Left ventricle myocardium superior (tissue), 1 donor: ENCODE measurements around the gene TPK1. TPM values are rescaled to one million over a fixed set of nuclear protein-coding genes. Genes with fewer than 3 reads are reported as not detected.
"Not testable (repeated sequence)": the region's sequence is repeated elsewhere in the genome, so short reads cannot be mapped to it uniquely, and the experiment has no call there.

Source experiments
- ATAC-seq: fragments of 200-7000 bp; cut with Tn5 transposase; one replicate; pipeline ENCODE4 v1.9.1; 2020; ENCODE audit warnings: mild to moderate bottlenecking, moderate library complexity
- DNase-seq: peaks from one replicate; pipeline ENCODE4 v3.0.0-alpha.2; 2020
- intact Hi-C: fragments of 100-400 bp; cut with micrococcal nuclease; formaldehyde crosslinking; loops from one replicate; pipeline ENCODE4 v1.11.0; 2022
- total RNA-seq: library from RNA; stranded (reverse); fragmentation: NEBNext Ultra II Directional; extraction: Animal tissue kit (Norgen Biotek cat#: 25700); gene quantifications from one replicate; pipeline ENCODE4 v1.2.1, GENCODE V29; 2021
- donor health status: DM: no; HTN: yes; CAD: no; lungs with severe emphysema.

TPK1 gene
- total RNA-seq, 1 donor from 2014 or later = 4.9 TPM

DNA sequence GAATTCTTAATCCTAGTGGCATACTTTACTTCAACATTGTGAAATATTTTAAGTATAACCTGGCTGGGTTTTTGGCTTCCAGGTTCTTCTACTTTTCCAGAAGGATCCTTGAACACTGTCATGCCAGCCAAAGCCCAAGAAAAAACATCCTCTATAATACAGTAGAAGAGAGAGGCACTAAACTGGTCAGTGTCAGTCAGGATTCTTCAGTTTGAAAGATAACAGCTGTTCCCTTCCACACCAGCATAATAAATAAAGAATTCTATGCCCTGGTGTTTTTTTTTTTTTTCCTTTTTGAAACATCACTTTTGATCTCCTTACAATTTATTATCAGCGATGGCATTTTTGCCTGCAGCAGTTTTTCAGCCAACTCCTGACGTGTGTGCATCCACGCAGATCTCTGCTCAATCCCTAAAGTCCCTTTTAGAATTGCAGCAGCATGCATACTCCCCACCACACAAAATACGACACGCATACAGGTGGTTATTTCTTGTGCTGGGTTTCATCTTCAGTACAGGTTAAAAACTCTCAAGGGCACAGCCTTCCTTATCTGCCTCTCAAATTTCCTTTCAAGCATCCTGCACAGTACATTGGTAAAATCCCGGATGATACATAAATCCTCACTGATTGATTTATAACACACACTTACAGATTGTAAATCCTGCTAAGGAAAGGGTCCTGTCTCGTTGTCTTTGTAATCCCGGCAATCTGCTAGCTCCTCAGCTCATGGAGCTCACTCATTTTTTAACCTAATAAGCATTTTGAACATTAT, 100.2 kb downstream of the TPK1 start:
- intact Hi-C loops = no loop called here
- no peak for ATAC-seq
- DNase-seq = no peak

- ATAC-seq = no peak
- intact Hi-C loops = no loop called here
- no peak for DNase-seq
Measured at GRCh38 chr7:144731661-144732351, 104.0 kb downstream of the TPK1 start.

DNA sequence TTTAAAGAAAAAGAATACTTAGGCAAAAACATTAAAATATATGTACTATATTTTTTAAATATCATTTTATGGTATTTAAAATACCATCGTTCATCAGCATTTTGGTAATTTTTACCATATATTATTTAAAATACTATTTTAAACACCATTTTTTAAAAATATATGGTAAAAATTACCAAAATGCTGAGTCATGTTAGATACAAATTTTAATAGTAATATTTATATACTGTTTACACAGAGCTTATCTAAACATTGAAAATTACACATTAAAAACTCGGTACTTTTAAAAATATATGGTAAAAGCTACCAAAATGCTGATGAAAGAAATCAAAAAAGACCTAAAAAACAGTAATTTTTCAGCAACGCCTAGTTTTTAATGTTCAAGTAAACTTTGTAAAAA, 105.6 kb downstream of the TPK1 start:
- no peak for DNase-seq
- intact Hi-C loops = no loop called here
- no peak for ATAC-seq

DNA sequence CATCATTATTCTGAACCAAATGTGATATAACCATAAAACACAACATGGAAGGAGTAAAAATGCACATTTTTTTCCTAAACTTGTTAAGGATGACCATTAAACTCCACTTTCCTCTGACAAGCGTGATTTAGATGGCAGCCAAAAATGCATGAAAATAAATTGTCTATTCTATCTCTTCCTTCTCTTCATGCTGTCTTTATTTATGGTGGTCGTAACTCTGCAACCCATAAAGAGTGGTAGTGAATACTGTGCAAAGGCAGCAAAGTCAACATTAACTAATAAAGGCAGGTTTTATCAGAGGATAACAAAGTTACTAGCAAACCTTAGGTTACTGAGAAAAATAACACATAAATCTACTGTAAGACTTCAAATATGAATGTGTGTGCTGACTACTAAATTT, 106.6 kb downstream of the TPK1 start:
- intact Hi-C loops = no loop called here
- ATAC-seq (no peak), DNase-seq (no peak)

GRCh38 chr7:144728551-144728950, 107.3 kb downstream of the TPK1 start:
- no peak for ATAC-seq
- intact Hi-C loops = no loop called here
- DNase-seq = no peak

- ATAC-seq, intact Hi-C loops: not testable (repeated sequence)
Measured at GRCh38 chr7:144726840-144727239, 109.0 kb downstream of the TPK1 start.

DNA sequence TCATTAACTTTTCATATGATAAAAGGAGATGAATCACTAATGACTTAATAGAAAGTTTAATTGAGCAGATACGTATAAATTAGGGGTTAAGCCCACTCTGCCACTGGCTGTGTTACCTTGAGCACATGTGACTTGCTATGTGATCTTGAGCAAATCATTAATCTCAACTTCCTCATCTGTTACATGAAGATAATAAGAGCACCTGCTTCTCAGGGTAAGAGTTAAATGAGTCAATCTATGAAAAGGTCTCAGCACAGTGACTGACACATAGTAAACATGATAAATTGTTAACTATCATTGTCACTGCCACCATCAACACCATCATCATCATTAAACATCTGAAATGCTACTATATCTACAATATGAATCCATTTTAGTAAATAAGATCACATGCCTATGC, 110.8 kb downstream of the TPK1 start:
- DNase-seq = no peak
- no peak for ATAC-seq
- intact Hi-C loops = no loop called here

More at GRCh38 chr7:144726840-144727239, 109.0 kb downstream of the TPK1 start:
- DNase-seq = not testable (repeated sequence)

DNA sequence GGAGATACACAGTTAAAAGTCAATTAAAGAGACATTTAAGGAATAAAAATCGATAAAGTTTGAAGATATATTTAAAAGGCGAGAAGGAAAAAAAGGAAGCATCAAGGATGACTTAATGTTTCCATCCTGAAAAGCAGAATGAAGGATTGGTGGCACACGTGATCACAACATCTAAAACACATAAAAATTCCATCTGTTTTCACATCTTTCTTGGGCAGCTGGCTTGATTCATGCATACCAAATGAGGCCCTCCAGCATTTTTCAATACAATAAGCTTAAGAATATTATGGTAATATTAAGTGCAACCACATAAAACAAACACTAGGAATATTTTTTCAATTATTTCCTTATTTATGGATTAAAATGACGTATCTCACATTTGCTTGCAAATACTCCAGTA, 112.6 kb downstream of the TPK1 start:
- DNase-seq (no peak), ATAC-seq (no peak)
- intact Hi-C loops = no loop called here

- no peak for ATAC-seq
- DNase-seq = no peak
- intact Hi-C loops = no loop called here
Measured at GRCh38 chr7:144720710-144721109, 115.1 kb downstream of the TPK1 start.

GRCh38 chr7:144720149-144720548, 115.7 kb downstream of the TPK1 start:
- DNase-seq (no peak), ATAC-seq (no peak)
- intact Hi-C loops = no loop called here

DNA sequence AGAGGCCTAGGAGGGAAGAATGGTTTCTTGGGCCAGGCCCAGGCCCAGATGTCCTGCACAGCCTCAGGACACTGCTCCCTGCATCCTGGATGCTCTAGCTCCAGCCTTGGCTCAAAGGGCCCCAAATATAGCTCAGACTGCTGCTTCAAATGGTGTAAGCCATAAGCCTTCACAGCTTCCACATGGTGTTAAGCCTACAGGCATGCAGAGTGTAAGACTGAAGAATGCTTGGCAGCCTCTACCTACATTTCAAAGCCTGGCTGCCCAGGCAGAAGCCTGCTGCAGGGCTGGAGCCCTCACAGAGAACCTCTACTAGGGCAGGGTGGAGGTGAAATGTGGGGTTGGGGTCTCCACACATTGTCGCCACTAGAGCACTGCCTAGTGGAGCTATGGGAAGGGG, 118.1 kb downstream of the TPK1 start:
- ATAC-seq (no peak), DNase-seq (no peak)
- intact Hi-C loops = no loop called here

- no peak for DNase-seq
- ATAC-seq = no peak
- intact Hi-C loops = no loop called here
Measured at GRCh38 chr7:144713850-144714249, 122.0 kb downstream of the TPK1 start.

GRCh38 chr7:144710791-144711190, 125.1 kb downstream of the TPK1 start:
- intact Hi-C loops = no loop called here
- no peak for ATAC-seq

GRCh38 chr7:144709066-144709465, 126.8 kb downstream of the TPK1 start:
- DNase-seq (no peak), ATAC-seq (no peak)
- intact Hi-C loops = no loop called here

More at GRCh38 chr7:144710791-144711190, 125.1 kb downstream of the TPK1 start:
- no peak for DNase-seq

DNA sequence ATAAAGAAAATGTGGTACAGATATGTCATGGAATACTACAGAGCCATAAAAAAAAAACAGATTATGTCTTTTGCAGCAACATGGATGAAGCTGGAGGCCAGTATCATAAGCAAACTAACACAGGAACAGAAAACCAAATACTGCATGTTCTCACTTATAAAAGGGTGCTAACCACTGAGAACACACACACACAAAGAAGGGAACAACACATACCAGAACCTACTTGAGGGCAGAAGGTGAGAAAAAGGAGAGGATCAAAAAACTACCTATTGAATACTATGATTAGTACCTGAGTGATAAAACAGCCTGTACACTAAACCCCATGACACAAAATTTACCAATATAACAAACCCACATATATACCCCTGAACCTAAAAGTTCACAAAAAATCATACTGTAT, 144.6 kb downstream of the TPK1 start:
- ATAC-seq (no peak), DNase-seq (no peak)
- intact Hi-C loops = no loop called here

DNA sequence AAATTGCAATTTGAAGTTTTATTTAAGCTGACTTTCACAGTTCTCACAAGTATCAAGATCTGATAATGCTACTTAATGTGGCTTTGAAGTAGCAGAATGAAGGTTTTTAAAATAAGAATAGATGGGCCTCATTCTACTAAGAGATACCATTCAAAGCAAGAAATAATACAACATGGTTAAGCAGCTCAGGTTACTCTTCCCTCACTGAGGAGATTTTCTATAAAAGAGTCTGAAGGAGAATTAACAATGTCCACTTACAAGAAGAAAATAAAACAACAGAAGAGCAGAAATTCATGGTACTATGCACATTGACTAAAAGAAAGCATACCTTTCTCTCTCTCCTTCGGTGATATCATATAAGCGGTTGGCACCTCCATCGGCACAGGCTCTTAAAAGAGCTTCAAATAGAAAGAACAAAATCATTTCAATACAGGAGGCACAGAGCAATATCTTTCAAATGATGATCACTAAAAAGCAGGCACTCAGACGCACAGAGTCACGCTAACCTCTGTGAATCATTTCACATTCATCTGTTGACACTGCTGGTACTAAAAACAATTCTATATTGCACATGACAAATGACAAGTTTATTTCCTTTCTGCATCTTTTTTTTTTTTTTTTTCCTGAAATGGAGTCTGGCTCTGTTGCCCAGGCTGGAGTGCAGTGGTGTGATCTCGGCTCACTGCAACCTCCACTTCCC, 153.1 kb downstream of the TPK1 start:
- DNase-seq = no peak
- no peak for ATAC-seq
- intact Hi-C loops = no loop called here

- DNase-seq = no peak
- intact Hi-C loops = no loop called here
- no peak for ATAC-seq
Measured at GRCh38 chr7:144676492-144676891, 159.4 kb downstream of the TPK1 start.

DNA sequence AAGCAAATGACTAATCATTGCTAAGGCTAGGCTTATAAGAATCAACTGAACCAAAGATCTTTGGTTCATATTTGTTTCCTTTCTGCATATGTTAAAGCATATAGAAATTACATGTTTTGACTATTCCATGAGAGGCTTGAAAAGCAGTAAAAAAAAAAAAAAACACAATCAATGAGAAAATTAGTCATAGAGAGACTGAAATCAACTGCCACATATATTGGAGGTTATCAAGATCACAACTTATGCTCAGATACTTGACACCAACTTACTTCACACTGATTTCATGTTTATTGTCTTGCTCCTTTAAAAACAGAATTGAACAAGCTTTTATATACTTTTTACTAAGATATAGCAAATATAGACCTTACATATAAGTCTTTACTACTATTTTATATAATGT, 161.3 kb downstream of the TPK1 start:
- intact Hi-C loops = no loop called here
- DNase-seq (no peak), ATAC-seq (no peak)

DNA sequence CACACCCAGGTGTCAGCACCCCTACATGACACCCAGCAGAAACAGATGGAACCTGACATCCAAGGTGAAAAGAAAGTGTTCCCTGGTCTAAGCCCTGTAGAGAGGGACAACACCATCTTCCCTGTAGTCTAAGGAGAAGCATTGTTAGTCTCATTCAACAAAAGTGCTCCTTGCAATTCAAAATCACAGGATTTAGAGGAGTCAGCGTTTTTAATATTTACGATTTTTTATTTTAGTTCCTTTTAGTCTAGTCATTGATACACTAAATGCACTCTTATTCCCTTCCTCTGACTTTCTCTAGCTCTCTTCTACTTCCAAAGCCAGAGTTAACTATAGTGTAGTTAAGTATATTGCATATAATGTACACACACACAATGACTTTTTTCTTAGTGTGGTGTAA, 163.0 kb downstream of the TPK1 start:
- intact Hi-C loops = no loop called here
- no peak for ATAC-seq
- DNase-seq = no peak

DNA sequence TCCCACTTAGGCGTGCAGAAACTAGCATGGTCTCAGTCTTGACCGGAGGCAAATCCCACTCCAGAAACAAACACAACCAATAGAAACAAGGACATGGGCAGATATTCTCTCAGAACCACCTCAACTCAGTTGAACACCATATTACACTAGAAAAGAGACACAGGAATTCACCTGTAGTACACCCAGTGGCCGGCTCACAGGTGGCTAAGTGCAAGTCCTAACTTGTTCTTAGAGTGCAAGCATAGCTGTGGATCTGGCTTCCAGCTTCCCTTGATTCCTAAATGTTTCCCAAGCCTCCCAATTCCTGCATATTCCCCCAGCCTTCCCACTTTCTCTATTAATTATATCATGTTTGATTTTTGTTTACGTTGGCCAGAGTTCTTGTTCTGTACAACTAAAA, 164.4 kb downstream of the TPK1 start:
- ATAC-seq = no peak
- intact Hi-C loops = no loop called here
- no peak for DNase-seq
